H9 (cell line): ENCODE data around the gene SDF2L1. TPM values are rescaled to one million over a fixed set of nuclear protein-coding genes. Genes with fewer than 3 reads are reported as not detected.

Source experiments
- DNase-seq: peaks from one replicate; pipeline ENCODE4 v3.0.0-alpha.2; 2017
- H2AFZ ChIP-seq: one replicate; pipeline ENCODE4 v1.6.1; 2013; ENCODE audit warnings: mild to moderate bottlenecking, low read length, control low read depth, moderate library complexity
- H2AK5ac ChIP-seq: 2 replicates; pipeline ENCODE4 v1.6.1; 2013; ENCODE audit warnings: low read length, control low read depth, mixed read lengths; ENCODE audit not compliant: insufficient read length
- H2BK120ac ChIP-seq: one replicate; pipeline ENCODE4 v1.6.1; 2013; ENCODE audit warnings: low read depth, mild to moderate bottlenecking, low read length, control low read depth, inconsistent platforms; ENCODE audit not compliant: poor library complexity, severe bottlenecking
- H2BK12ac ChIP-seq: 2 replicates; pipeline ENCODE4 v1.6.1; 2013; ENCODE audit warnings: low read length, control low read depth, mixed read lengths, low read depth; ENCODE audit not compliant: insufficient read length
- H2BK15ac ChIP-seq: 2 replicates; pipeline ENCODE4 v1.6.1; 2013; ENCODE audit warnings: low read depth, low read length, control low read depth
- H2BK20ac ChIP-seq: one replicate; pipeline ENCODE4 v1.6.1; 2013; ENCODE audit warnings: low read depth, mild to moderate bottlenecking, low read length, control low read depth, inconsistent platforms; ENCODE audit not compliant: poor library complexity, severe bottlenecking
- H2BK5ac ChIP-seq: 2 replicates; pipeline ENCODE4 v1.6.1; 2013; ENCODE audit warnings: low read length, control low read depth, mixed read lengths; ENCODE audit not compliant: insufficient read length
- H3K14ac ChIP-seq: 2 replicates; pipeline ENCODE4 v1.6.1; 2013; ENCODE audit warnings: low read length, control low read depth; ENCODE audit not compliant: insufficient read depth
- H3K18ac ChIP-seq: 2 replicates; pipeline ENCODE4 v1.6.1; 2013; ENCODE audit warnings: low read depth, mild to moderate bottlenecking, mixed read lengths, low read length, control low read depth; ENCODE audit not compliant: insufficient read length
- H3K23ac ChIP-seq: 2 replicates; pipeline ENCODE4 v1.6.1; 2013; ENCODE audit warnings: low read length, control low read depth, mixed read lengths, low read depth; ENCODE audit not compliant: insufficient read length
- H3K23me2 ChIP-seq: 2 replicates; pipeline ENCODE4 v1.6.1; 2013; ENCODE audit warnings: low read depth, mild to moderate bottlenecking, mixed read lengths, low read length, control low read depth; ENCODE audit not compliant: insufficient read length, poor library complexity, severe bottlenecking
- H3K27ac ChIP-seq: 2 replicates; pipeline ENCODE4 v1.5.1; 2013; ENCODE audit warnings: low read length, control low read depth, mixed read lengths, low read depth; ENCODE audit not compliant: insufficient read length
- H3K27me3 ChIP-seq: 2 replicates; pipeline ENCODE4 v1.6.1; 2013; ENCODE audit warnings: low read length, control low read depth, inconsistent platforms; ENCODE audit not compliant: insufficient read depth
- H3K4ac ChIP-seq: 2 replicates; pipeline ENCODE4 v1.6.1; 2013; ENCODE audit warnings: low read depth, mild to moderate bottlenecking, control low read depth, inconsistent platforms, low read length, moderate library complexity
- H3K4me1 ChIP-seq: 2 replicates; pipeline ENCODE4 v1.6.1; 2013; ENCODE audit warnings: low read length, control low read depth, inconsistent platforms; ENCODE audit not compliant: insufficient read depth
- H3K4me2 ChIP-seq: 2 replicates; pipeline ENCODE4 v1.6.1; 2013; ENCODE audit warnings: low read length, control low read depth, mixed read lengths; ENCODE audit not compliant: insufficient read length, insufficient read depth
- H3K56ac ChIP-seq: 2 replicates; pipeline ENCODE4 v1.6.1; 2013; ENCODE audit warnings: low read depth, mild to moderate bottlenecking, mixed read lengths, low read length, control low read depth; ENCODE audit not compliant: insufficient read length
- H3K79me1 ChIP-seq: 2 replicates; pipeline ENCODE4 v1.6.1; 2013; ENCODE audit warnings: low read depth, mild to moderate bottlenecking, moderate library complexity, low read length, control low read depth, inconsistent platforms; ENCODE audit not compliant: insufficient read depth, poor library complexity, severe bottlenecking
- H3K79me2 ChIP-seq: 2 replicates; pipeline ENCODE4 v1.6.1; 2013; ENCODE audit warnings: low read length, control low read depth, inconsistent platforms; ENCODE audit not compliant: insufficient read depth
- H3K9ac ChIP-seq: 2 replicates; pipeline ENCODE4 v1.6.1; 2013; ENCODE audit warnings: low read length, control low read depth, mixed read lengths; ENCODE audit not compliant: insufficient read length; ENCODE audit errors: extremely low read depth
- H3K9me3 ChIP-seq: one replicate; pipeline ENCODE4 v1.6.1; 2013; ENCODE audit warnings: low read depth, low read length, inconsistent platforms; ENCODE audit not compliant: control insufficient read depth
- H3T11ph ChIP-seq: one replicate; pipeline ENCODE4 v1.6.1; 2013; ENCODE audit warnings: mild to moderate bottlenecking, low read length, control low read depth, inconsistent platforms
- H4K20me1 ChIP-seq: one replicate; pipeline ENCODE4 v1.6.1; 2013; ENCODE audit not compliant: control insufficient read depth, insufficient read length, insufficient read depth
- H4K5ac ChIP-seq: 2 replicates; pipeline ENCODE4 v1.6.1; 2013; ENCODE audit warnings: low read depth, mild to moderate bottlenecking, mixed read lengths, low read length, control low read depth; ENCODE audit not compliant: insufficient read length
- H4K8ac ChIP-seq: replicated peaks from 2 replicates; pipeline ENCODE4 v1.6.1; 2013; ENCODE audit warnings: low read length, control low read depth, mixed read lengths, low read depth; ENCODE audit not compliant: insufficient read length
- H4K91ac ChIP-seq: 2 replicates; pipeline ENCODE4 v1.6.1; 2013; ENCODE audit warnings: low read depth, mild to moderate bottlenecking, moderate library complexity, mixed read lengths, low read length, control low read depth; ENCODE audit not compliant: insufficient read length
- H3K27ac Mint-ChIP-seq, 3 experiments: 2 replicates in 2 of 3; 3 replicates in 1 of 3; pipeline ENCODE4 v1.8.0; 2020 to 2021; ENCODE audit warnings: mixed read lengths in 3 of 3, mild to moderate bottlenecking in 1 of 3, moderate library complexity in 1 of 3
- H3K27me3 Mint-ChIP-seq: 2 replicates; pipeline ENCODE4 v1.8.0; 2021; ENCODE audit warnings: low read depth, mild to moderate bottlenecking, moderate library complexity, mixed read lengths
- H3K36me3 Mint-ChIP-seq, 3 experiments: 2 replicates in 2 of 3; 3 replicates in 1 of 3; pipeline ENCODE4 v1.8.0; 2020 to 2021; ENCODE audit warnings: low read depth in 3 of 3, mixed read lengths in 3 of 3; ENCODE audit not compliant: insufficient read depth in 1 of 3
- H3K4me1 Mint-ChIP-seq, 2 experiments: 2 replicates each; pipeline ENCODE4 v1.8.0; 2020; ENCODE audit warnings: mixed read lengths in 2 of 2
- H3K4me3 Mint-ChIP-seq, 2 experiments: 2 replicates in 1 of 2; 3 replicates in 1 of 2; pipeline ENCODE4 v1.8.0; 2020 to 2021; ENCODE audit warnings: mild to moderate bottlenecking in 2 of 2, mixed read lengths in 2 of 2, moderate library complexity in 1 of 2
- H3K9me3 Mint-ChIP-seq, 2 experiments: 2 replicates in 1 of 2; 3 replicates in 1 of 2; pipeline ENCODE4 v1.8.0; 2020; ENCODE audit warnings: mild to moderate bottlenecking in 2 of 2, mixed read lengths in 2 of 2, moderate library complexity in 1 of 2
- CTCF ChIP-seq: fragments of 200-600 bp; sonication (generic); conservative IDR thresholded peaks from 3 replicates; pipeline ENCODE4 v1.8.0; 2021; ENCODE audit warnings: antibody characterized with exemption, mild to moderate bottlenecking
- WGBS: extraction: QIAGEN DNeasy Blood & Tissue Kit; methylation state at CpG from one replicate; pipeline ENCODE4 v1.1.7; 2013; ENCODE audit warnings: missing lambda C conversion rate, low lambda C conversion rate, mixed read lengths; ENCODE audit not compliant: insufficient read length; ENCODE audit errors: extremely low coverage; 5-methylcytosine and 5-hydroxymethylcytosine counted together
- total RNA-seq: library from RNA; stranded (reverse); gene quantifications from 2 replicates; pipeline ENCODE4 v1.2.1, GENCODE V29; 2021

The SDF2L1 gene
- total RNA-seq, 1 experiment from 2014 or later, result 36.0 TPM

GRCh38 chr22:21599053-21599893, 42.8 kb upstream of the SDF2L1 start:
- no peak overlapping the region for H2BK120ac ChIP-seq
- H3K56ac ChIP-seq, result no peak overlapping the region
- no peak overlapping the region for H4K91ac ChIP-seq
- no peak overlapping the region for H2AK5ac ChIP-seq
- no peak overlapping the region for H4K8ac ChIP-seq
- peaks cover 3 to 8% of the 10 kb centered on the region in 2 experiments for H3K4me1 Mint-ChIP-seq
- H2BK20ac ChIP-seq, result no peak overlapping the region
- no peaks in the 10 kb centered on the region for H3K4me1 ChIP-seq
- H2BK12ac ChIP-seq, result no peak overlapping the region
- no peak overlapping the region for H2BK5ac ChIP-seq
- peak; percentile 55 for DNase-seq
- H3K36me3 Mint-ChIP-seq, result peaks cover 17 to 38% (median 36%) of the 10 kb centered on the region in 3 experiments; a peak in 6 of 7 replicates
- H3K4me2 ChIP-seq, result no peak overlapping the region
- WGBS, result no CpG with 5 or more reads among the region's 6 CpGs
- peaks cover 19% of the 10 kb centered on the region; the same call in 1 of the 2 replicates for H3K79me2 ChIP-seq
- no peak overlapping the region for H3K14ac ChIP-seq
- no peaks in the 10 kb centered on the region for H3K9me3 ChIP-seq
- H3K4me3 Mint-ChIP-seq, result no peak overlapping the region
- peak overlapping the region in 2 of 3 experiments; percentile 26 to 44; a peak in 4 of 7 replicates for H3K27ac Mint-ChIP-seq
- H3K27me3 Mint-ChIP-seq, result no peaks in the 10 kb centered on the region
- H3K9ac ChIP-seq, result peak overlapping the region; percentile 20
- H3K27me3 ChIP-seq, result no peaks in the 10 kb centered on the region
- no peak overlapping the region for H3K23ac ChIP-seq
- no peak overlapping the region for H3K18ac ChIP-seq
- H3K9me3 Mint-ChIP-seq, result no peaks in the 10 kb centered on the region
- H3K27ac ChIP-seq, result no peak overlapping the region
- H2AFZ ChIP-seq, result no peak overlapping the region
- H3K4ac ChIP-seq, result no peak overlapping the region
- H3T11ph ChIP-seq, result no peak overlapping the region
- no peak overlapping the region for H2BK15ac ChIP-seq
- peaks cover 14% of the 10 kb centered on the region for H3K79me1 ChIP-seq
- H4K5ac ChIP-seq, result no peak overlapping the region
- TF ChIP-seq CTCF, result no peak
- peaks cover 5% of the 10 kb centered on the region for H4K20me1 ChIP-seq
- H3K23me2 ChIP-seq, result peaks cover 3% of the 10 kb centered on the region
